HG03354 (cell line): ENCODE results near the gene USP32.
"Not testable (repeated sequence)": the region's sequence is repeated elsewhere in the genome, so short reads cannot be mapped to it uniquely, and the experiment has no call there.

Source experiments
- ATAC-seq: cut with Tn5 transposase; IDR thresholded peaks from one replicate; pipeline ENCODE4 v1.9.1; 2021; ENCODE audit warnings: mild to moderate bottlenecking; ENCODE audit not compliant: unreplicated experiment, poor library complexity, severe bottlenecking

USP32 gene, protein sequence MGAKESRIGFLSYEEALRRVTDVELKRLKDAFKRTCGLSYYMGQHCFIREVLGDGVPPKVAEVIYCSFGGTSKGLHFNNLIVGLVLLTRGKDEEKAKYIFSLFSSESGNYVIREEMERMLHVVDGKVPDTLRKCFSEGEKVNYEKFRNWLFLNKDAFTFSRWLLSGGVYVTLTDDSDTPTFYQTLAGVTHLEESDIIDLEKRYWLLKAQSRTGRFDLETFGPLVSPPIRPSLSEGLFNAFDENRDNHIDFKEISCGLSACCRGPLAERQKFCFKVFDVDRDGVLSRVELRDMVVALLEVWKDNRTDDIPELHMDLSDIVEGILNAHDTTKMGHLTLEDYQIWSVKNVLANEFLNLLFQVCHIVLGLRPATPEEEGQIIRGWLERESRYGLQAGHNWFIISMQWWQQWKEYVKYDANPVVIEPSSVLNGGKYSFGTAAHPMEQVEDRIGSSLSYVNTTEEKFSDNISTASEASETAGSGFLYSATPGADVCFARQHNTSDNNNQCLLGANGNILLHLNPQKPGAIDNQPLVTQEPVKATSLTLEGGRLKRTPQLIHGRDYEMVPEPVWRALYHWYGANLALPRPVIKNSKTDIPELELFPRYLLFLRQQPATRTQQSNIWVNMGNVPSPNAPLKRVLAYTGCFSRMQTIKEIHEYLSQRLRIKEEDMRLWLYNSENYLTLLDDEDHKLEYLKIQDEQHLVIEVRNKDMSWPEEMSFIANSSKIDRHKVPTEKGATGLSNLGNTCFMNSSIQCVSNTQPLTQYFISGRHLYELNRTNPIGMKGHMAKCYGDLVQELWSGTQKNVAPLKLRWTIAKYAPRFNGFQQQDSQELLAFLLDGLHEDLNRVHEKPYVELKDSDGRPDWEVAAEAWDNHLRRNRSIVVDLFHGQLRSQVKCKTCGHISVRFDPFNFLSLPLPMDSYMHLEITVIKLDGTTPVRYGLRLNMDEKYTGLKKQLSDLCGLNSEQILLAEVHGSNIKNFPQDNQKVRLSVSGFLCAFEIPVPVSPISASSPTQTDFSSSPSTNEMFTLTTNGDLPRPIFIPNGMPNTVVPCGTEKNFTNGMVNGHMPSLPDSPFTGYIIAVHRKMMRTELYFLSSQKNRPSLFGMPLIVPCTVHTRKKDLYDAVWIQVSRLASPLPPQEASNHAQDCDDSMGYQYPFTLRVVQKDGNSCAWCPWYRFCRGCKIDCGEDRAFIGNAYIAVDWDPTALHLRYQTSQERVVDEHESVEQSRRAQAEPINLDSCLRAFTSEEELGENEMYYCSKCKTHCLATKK (N-terminal part only)

DNA sequence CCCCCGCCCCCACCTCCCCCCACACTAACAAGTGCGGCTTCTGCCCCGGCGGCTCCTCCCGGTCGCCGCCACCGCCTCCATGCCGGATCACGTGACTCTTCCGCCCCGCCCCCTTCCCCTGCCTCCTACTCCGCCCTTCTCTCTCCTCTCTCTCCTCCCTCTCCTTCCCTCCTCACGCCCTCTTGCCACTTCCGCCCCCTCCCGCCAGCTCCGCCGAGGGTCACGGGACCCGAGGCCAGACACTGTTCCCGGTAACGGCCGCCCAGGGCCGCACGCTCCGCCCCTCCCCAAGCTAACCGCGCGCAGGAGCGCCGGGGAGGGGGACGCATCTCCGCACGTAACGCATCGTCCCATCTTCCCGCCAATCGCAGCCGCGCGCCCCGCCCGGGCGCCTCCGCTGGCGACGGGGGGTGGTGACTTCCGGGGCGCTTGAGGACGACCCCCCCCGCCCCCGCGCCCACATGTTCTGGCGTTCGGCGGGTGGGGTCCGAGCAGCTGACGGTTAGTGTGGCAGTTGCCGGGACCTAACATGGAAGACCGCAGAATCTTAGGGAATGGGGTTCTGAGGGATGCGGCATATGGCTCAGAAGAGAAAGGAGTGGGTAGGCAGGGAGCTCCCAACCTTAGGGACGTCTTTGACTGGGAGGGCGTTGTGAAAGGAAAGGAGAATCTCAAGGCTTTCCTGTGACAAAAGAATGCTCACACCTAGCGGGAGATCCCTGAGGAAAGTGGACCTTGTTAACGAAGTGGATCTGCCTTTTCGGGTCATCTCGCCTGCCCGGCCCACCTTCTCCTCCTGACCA is at the start of gene USP32:
Gene USP32 (minus strand): TSS at position 92 of the 803 bp plus-strand sequence. CDS start 194 bp downstream, outside the sequence.
- peak; percentile 86 for ATAC-seq

DNA sequence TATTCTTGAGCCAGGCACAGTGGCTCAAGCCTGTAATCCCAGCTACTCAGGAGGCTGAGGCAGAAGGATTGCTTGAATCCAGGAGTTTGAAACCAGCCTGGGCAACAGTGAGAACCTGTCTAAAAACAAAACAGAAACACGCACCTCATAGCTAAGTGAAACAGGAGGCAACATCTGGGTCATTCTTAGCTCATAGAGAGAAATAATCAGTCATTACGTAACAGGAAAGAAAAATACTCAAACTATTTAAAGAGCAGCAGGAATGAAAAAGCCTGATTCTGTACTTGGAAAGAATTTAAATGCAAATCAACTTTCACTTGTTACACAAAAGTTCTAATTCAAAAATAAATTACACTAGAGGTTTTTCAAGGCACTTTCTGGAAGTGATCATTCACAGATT is 47.6 kb upstream of the USP32 start:
- ATAC-seq: no peak

DNA sequence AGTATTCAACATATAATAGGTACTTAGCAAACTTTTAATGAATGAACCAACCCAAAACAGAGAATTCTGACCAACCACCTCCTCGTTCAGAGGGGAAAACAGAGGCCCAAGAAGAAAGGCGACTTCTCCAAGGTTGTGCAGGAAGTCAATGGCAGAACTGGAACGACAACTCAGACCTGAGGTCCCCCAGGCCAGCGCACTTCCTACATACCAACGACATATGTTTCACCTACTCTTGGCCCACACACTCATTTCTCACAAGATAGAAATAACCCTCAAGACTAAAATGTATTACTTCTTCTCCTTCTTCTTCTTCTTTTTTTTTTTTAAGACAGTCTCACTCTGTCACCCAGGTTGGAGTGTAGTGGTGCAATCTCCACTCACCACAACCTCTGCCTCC is 44.7 kb upstream of the USP32 start:
- no peak for ATAC-seq

DNA sequence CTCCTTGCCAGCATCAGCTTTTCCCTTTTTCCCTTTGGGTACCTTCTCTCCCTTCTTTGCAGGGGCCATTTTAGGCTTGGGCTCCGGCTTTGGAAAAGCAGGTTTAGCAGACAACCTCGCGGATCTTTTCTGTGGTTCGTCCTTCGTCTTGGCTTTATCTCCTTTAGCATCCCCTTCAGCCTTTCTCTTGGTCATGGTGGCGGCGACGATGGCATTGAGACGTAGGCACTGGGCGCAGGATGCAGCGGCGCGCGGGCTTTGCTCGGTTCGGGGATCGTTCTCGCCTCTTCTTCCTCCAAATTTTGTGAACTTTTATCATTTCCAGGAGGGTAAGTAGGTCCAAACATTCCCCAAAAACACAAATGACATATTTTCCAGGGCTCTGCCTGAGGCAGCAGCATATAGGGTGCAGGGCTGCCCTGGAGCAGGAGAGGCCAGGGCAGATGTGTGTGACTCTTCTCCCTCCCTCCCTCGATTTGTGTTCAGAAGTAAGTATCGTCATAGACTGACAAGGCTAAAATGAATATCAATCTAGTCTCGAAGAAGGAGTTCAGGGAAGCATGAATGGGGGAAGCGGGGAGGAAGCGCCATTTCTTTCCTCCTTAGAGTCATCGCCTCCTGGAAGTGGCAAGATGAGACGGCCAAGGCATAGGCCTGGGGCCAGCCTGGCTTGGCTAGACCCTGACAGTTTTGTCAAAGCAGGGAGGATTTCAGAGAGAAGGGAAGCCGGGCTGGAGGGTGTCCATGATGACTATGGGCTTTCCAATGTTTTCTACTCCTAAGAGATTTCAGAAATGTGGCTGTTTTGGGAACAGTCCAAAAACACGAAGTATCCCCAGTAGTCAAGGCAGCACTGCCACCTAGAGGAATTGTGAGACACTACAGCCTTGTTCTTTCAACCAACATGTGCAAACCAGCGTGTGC is 43.6 kb upstream of the USP32 start:
- ATAC-seq: no peak

DNA sequence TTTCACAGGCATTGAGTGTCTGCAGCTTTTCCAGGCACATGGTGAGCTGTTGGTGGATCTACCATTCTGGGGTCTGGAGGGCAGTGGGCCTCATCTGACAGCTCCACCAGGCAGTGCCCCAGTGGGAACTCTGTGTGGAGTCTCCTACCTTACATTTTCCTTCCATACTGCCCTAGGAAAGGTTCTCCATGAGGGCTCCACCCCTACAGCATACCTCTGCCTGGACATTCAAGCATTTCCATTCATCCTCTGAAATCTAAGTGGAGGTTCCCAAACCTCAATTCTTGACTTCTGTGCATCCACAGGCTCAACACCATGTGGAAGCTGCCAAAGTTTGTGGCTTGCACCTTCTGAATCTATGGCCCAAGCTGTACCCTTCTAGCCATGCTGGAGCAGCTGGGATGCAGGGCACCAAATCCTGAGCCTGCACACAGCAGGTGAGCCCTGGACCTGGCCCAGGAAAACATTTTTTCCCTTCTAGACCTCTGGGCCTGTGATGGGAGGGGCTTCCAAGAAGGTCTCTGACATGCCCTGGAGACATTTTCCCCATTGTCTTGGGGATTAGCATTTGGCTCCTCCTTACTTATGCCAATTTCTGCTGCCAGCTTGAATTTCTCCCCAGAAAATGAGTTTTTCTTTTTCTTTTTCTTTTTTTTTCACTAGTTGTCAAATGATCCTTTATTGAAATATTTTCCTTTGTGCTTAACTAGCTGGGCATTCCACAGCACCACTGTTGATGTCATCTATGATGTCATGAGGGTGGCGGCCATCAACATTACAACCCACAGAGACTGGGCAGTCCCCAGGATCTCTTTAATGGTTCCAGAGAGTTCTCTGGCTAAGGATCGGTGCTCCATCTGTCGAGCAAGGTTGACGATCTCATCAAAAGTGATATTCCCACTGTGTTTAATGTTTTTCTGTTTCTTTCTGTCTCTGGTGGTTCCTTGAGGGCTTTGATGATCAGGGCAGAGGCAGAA is 41.4 kb upstream of the USP32 start:
- ATAC-seq: not testable (repeated sequence)

DNA sequence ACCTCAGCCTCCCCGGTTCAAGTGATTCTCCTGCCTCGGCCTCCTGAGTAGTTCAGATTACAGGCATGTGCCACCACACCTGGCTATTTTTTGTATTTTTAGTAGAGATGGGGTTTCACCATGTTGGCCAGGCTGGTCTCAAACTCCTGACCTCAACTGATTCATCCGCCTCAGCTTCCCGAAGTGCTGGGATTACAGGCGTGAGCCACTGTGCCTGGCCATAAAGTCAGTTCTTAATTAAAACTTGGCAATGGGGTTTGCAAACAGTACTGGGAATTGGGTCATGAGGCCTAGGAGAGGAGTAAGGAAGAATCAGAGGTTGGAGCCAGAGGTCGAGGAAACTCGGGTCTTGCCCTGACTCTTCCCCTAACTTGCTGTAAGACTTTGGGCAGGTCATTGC is 38.6 kb upstream of the USP32 start:
- not testable (repeated sequence) for ATAC-seq

DNA sequence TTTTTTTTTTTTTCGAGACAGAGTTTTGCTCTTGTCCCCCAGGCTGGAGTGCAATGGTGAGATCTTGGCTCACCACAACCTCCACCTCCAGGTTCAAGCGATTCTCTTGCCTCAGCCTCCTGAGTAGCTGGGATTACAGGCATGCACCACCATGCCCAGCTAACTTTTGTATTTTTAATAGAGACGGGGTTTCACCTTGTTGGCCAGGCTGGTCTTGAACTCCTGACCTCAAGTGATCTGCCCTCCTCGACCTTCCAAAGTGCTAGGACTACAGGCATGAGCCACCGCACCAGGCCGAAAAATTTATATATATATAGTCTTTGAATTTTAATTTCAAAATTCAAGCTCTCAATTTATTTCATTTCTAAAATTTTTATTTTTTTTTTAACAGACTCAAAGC is 36.6 kb upstream of the USP32 start:
- ATAC-seq: not testable (repeated sequence)

DNA sequence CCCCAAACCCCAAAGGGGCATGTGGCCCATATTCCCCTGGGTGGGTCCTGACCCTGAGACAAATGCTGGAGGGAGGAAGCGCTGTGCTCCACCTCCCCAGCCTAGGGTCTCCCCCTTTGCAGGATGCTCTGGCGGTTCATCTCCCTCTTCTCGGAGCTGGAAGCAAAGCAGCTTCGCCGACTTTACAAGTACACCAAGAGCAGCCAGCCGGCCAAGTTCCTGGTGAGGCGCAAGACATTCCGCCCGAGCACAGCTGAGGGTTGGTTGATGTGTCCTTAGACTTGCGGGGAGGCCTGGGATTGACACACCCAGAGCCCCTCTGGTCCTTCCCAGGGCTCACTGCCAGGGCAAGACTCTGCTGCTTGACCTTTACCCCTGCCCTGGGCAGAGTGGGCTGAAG is 34.7 kb upstream of the USP32 start:
- no peak for ATAC-seq

DNA sequence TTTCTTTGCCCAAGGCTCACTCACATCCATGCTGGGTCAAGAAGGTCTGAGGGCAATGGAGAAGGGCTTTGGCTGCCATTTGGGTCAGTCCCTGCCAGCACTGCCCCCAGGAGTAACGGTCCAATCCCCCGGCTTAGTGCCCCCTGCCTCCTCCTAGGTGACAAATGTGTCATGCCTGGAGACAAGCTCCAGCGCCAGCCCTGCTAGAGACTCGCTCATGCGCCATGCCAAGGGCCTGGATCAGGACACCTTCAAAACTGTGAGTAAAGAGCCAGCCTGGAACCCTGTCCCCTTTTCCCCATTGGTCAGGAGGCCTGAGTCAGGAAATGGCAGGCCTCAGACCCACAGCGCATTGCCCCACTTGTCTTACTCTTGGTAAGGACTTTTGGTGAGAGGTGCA is 33.7 kb upstream of the USP32 start:
- no peak for ATAC-seq

DNA sequence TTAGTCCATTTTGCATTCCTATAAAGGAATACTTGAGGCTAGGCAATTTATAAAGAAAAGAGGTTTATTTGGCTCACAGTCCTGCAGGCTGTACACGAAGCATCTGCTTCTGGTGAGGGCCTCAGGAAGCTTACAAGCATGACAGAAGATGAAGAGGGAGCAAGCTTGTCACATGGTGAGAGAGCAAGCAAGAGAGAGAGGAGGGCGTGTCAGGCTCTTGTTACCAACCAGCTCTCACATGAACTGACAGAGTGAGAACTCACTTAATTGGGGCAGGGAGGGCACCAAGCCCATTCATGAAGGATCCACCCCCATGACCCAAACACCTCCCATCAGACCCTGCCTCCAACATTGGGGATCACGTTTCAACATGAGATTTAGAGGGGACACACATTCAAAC is 31.9 kb upstream of the USP32 start:
- ATAC-seq: no peak

DNA sequence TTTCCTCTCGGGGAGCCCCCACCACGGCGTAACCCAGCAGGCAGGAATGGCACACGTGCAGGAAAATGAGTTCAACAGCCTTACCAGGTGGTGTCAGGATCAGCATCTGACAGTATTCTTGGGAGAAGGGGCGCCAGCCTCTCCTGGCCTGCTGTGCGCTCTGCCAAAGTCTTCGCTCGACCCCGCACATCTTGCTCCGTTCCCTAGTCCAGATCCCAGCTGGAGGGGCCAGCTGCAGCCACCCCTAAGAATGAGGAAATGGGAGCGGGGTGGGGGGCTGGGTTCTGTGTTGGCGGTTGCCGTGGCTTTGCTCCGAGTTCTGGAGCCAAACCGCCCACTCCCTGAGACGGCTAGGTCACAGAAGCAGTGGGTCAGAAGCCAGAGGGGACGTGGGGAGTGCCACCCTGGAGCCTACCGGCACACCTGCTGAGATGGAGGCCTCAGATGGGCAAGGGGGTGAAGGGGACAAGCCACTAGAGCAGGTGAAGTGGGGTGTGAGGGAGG is 30.3 kb upstream of the USP32 start, which contains the start of gene CHCT1:
Gene CHCT1 (plus strand): TSS at position 328 of the 504 bp plus-strand sequence. CDS start 104 bp downstream, at position 432.
- ATAC-seq: no peak

DNA sequence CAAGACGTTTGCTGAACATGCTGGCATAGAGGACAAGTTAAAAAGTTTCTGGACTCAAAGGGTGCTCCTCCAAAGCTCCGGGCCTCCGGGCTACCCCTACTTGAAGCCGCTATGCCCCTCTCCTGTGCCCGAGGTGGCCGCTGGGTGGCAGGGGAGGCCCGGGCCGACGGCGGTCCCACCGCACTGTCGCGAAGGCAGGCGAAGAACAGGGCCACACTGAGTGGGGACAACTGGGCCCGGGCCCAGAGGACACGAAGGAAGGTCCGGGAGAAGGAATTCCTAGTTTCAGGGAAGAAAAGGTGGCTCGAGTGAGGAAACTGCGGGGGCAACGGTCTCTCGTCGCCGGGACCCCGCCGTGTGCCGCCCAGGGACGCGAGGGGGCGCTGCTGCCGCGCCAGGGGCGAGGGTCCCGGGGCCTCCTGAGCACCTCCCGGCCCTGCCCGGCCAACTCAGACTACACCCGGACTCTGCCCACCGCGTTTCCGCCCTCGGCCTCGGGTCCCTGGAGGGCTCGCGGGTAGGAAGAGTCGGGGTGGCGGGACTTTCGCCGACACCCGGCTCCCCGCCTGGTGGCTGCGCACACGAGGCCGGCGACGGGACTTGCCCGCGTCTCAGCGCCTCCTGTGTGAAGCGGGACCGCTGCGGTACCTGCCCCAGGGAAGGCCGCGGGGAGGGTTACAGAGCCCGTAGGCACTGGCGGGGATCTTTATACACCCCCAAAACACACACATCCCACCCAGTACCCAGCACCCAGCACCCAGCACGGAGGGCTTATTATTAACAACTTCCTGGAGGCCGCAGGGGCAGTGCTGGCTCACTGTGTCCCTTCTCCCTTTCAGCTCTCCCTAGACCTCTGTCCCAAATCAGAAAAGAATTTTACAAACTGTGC is 29.6 kb upstream of the USP32 start:
- ATAC-seq: peak; percentile 92

DNA sequence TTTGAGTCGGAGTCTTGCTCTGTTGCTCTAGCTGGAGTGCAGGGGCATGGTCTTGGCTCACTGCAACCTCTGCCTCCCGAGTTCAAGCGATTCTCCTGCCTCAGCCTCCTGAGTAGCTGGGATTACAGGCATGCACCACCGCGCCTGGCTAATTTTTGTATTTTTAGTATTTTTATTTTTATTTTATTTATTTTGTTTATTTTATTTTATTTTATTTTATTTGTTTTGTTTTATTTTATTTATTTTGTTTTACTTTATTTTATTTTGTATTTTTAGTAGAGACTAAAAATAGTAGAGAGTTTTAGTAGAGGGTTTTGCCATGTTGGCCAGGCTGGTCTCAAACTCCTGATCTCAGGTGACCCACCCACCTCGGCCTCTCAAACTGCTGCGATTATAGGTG is 27.9 kb upstream of the USP32 start:
- ATAC-seq: not testable (repeated sequence)

DNA sequence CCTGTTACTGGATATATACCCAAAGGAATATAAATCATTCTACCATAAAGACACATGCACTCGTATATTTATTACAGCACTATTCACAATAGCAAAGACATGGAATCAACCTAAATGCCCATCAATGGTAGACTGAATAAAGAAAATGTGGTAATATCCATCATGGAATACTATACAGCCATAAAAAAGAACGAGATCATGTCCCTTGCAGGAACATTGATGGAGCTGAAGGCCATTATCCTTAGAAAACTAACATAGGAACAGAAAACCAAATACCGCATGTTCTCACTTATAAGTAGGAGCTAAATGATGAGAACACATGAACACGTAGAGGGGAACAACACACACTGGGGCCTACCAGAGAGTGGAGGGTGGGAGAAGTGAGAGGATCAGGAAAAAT is 27.1 kb upstream of the USP32 start:
- ATAC-seq: not testable (repeated sequence)

DNA sequence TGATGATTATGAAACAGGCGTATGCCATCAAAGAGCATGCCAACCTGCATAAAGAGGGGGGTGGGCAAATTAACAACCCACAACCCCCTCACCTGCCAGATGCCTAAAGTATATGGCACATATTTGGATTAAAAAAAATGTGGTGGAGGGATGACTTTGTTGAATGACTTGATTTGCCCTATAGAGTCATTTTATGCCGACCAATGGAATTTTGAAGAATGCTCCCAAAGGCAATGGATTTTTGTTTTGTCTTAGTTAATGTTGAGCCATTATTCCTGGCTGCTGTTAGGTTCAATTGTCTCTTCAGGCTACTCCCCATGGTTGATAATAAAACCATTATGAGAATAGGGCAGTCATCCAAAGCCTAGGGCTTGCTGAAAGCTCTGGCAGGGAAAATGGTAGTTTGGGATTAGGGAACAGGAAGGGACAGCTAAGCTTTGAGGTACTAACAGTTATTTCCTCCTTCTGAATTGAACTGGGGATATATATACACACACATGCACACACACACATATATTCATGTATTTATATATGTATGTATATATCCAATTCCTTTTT is 24.5 kb upstream of the USP32 start:
- ATAC-seq: no peak

DNA sequence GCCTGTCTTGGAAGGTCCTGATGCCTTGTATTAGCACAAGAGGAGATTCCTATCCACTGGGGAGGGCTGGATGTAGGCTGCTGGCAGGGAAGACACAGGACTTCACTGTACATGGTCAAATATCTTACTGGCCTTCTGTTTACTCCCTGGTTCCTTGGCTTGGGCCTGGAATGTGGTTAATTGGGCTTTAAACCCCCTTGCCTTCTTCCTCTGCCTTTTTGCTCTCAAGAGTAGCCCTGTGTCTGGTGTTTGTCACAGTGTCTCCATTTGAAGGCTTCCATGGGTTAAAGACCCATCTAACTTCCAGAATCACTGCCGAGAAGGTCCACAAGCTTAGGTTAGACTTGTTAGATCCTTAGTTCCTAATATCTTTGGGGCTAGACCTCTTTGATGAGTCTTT is 23.2 kb upstream of the USP32 start:
- ATAC-seq: no peak
